Choroid plexus epithelial cell (primary cell): ENCODE data around the gene AMTN.
A peak's percentile ranks its signal among the peaks of the same experiment; 100 is the strongest.

Source experiments
- DNase-seq: peaks from one replicate; pipeline ENCODE4 v3.0.0-alpha.2; 2010; ENCODE audit warnings: low read depth
- H3K4me3 ChIP-seq: 2 replicates; pipeline ENCODE4 v1.5.1; 2011; ENCODE audit warnings: low read depth, mild to moderate bottlenecking, control low read depth, low read length, moderate library complexity
- CTCF ChIP-seq: conservative IDR thresholded peaks from 2 replicates; pipeline ENCODE4 v1.5.1; 2011; ENCODE audit warnings: low read depth, mild to moderate bottlenecking, control low read depth, inconsistent platforms, low read length, moderate library complexity

The AMTN gene

DNA sequence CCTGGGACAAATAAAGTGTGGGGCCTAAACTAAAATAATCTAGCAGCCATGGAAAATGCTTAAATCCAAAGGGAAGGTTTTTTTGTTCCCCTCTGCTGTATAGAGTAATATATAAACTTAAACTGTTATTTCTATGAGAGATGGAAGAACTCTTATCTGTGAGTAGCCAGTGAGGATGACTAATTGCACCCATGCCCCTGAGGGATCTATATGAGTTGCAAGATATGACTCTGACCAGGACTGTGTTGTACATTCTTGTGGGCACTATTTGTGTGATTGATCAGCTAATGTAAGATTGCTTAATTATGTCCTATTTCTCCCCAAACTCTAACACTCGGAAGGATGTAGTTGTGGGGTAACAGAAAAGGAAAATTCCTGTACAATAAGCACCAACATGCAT, 38.5 kb downstream of the AMTN start:
- TF ChIP-seq CTCF = no peak
- H3K4me3 ChIP-seq = no peak overlapping the region
- peak; percentile 15 for DNase-seq

DNA sequence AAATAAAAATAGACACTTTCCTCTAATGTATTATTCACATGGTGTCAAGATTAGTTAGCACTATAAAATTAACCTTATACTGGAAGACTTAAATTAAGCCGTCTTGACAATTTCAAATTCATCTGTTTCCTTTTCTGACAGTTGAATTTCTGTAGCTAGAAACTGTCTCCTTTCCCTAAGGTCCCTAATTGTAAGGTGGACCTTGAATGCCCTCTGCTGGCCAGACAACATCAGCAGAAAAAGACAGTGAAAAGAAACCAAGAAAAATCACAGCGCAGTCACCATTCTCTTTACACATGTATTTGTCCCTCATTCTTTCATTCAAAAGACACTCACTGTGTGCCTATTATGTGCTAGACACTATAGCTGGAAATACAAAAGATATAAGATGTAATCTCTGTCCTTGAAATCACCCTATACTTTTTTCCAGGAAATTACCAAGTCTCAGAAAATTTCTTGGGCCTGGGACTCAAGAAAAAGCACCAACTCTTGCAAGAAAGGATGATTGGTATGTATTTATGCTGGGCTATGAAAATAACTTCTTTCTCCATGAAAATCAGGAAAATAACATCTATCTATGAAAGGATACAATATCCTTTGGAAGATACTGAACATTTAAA, 41.0 kb downstream of the AMTN start:
- no peak overlapping the region for H3K4me3 ChIP-seq
- peak; percentile 70 for DNase-seq
- TF ChIP-seq CTCF = peak; percentile 86

DNA sequence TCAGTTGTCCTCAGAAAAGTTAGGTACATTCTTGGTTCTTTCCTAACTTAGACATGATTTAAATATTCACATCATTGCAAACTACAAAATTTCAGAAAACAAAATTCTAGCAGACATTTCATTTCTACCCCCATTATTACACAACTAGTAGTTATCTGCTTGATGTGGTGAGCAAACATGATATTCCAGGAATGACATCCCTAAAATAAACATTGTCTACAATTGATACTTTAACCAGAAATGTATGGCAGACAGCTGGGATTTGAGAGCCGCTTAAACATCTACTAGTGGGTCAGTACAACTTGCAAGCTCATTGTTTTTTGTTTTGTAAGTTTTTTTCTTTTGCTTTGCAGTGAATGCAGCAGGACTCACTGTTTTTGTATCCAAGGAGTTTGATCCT, 41.6 kb downstream of the AMTN start:
- DNase-seq = peak; percentile 17
- TF ChIP-seq CTCF = no peak
- no peak overlapping the region for H3K4me3 ChIP-seq

DNA sequence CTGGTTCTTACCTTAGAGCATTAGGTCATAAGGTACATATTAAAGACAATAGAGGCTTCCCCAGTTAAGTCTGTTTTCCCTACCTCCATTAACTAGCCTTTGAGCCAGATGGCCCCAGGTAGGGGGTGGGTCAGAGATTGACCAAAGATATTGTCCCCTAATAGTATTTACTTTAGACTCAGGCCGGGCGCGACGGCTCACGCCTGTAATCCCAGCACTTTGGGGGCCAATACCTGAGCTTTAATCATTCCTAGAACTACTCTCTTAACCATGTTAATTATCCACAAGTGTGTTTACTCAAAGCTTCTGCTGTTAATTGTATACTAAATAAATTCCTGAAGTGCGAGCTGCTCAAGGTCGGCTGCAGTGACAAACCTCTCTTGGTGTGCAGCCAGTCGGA, 45.7 kb downstream of the AMTN start:
- no peak for TF ChIP-seq CTCF
- no peak overlapping the region for H3K4me3 ChIP-seq
- no peak for DNase-seq

DNA sequence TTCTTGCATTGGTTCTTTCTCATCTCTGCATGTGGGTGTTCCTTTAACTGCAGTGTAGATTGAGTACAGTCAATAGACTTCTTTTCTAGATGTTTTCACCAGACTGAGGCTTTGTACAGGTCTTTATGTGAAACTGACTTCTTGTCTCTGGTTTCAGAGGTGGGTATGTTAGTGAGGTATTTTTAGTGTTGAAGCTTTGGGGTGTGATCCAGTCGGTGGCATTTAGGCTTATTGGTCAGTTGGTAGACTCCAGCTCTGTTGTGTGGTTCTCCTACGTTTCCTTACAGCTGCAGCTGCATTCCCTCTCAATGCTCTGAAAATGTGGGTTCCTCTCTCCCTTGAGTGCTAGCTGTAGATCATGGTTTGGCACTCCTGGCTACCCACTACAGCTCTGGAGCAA, 52.4 kb downstream of the AMTN start:
- H3K4me3 ChIP-seq = no peak overlapping the region
- no peak for TF ChIP-seq CTCF
- no peak for DNase-seq

DNA sequence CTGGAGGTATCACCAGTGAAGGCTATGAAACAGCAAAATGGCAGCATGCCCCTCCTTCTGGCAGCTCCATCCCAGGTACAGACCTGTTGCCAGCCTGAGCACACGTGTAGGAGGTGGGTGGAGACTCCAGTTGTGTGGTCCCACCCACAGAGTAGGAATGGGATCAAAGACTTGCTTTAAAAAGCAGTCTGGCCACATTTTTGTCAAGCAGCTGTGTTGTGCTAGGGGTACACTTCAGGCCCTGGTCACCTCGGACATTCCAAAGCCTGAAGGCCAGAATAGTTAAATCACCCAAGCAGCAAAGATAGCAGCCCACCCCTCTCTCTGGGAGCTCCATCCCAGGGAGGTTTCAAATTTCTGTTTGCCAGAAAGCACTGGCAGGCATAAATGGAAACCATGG, 53.4 kb downstream of the AMTN start:
- TF ChIP-seq CTCF = no peak
- DNase-seq = no peak
- H3K4me3 ChIP-seq = no peak overlapping the region

DNA sequence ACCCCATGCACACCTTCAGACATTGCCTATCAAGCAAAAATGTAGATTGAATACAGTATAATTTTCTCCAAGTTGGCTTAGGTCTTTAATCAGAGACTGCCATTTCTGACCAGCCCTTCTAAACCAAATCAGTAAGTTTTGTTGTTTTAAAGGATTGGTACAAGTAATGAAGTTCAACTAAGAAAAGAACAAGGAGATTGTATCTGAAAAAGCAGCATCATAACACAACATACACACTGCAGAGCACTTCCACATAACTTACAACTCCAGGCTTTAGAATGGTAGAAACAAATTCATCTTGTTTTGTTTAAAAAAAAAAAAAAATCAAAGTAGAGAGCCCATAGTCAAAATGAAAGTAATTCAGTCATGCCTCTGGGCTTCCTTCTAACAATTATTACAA, 57.6 kb downstream of the AMTN start:
- TF ChIP-seq CTCF = no peak
- DNase-seq = no peak

More for the DNA sequence above, 57.6 kb downstream of the AMTN start:
- no peak overlapping the region for H3K4me3 ChIP-seq
